ENCODE results near the gene NR3C1. TPM values are rescaled to one million over a fixed set of nuclear protein-coding genes. Genes with fewer than 3 reads are reported as not detected.

Gene NR3C1
- total RNA-seq, 1 donor from 2014 or later: 44.6 TPM

- H3K27me3 Mint-ChIP-seq (ENCODE audit: low read depth): no peaks in the 10 kb centered on the region
- TF ChIP-seq CTCF (IDR thresholded peaks at IDR 0.05): no peak
- peaks cover 10% of the 10 kb centered on the region for H3K36me3 Mint-ChIP-seq (ENCODE audit: low read depth)
- no peak overlapping the region for H3K27ac Mint-ChIP-seq (ENCODE audit: unreplicated experiment)
- peak overlapping the region; percentile 9 for H3K4me3 Mint-ChIP-seq (ENCODE audit: unreplicated experiment)
- no peaks in the 10 kb centered on the region for H3K9me3 Mint-ChIP-seq (ENCODE audit: low read depth)
- no peak for DNase-seq (ENCODE audit: low spot score)
- H3K4me1 Mint-ChIP-seq (ENCODE audit: low read depth): peaks cover 77% of the 10 kb centered on the region
Observed at GRCh38 chr5:143397302-143398052, 6.0 kb downstream of the NR3C1 start.

- TF ChIP-seq CTCF (IDR thresholded peaks at IDR 0.05): no peak
- no peak for DNase-seq (ENCODE audit: low spot score)
- H3K4me1 Mint-ChIP-seq (ENCODE audit: low read depth): peaks cover 68% of the 10 kb centered on the region
- no peaks in the 10 kb centered on the region for H3K27me3 Mint-ChIP-seq (ENCODE audit: low read depth)
- peak overlapping the region; percentile 27 for H3K4me3 Mint-ChIP-seq (ENCODE audit: unreplicated experiment)
- peak overlapping the region; percentile 68 for H3K27ac Mint-ChIP-seq (ENCODE audit: unreplicated experiment)
- H3K36me3 Mint-ChIP-seq (ENCODE audit: low read depth): peaks cover 10% of the 10 kb centered on the region
- H3K9me3 Mint-ChIP-seq (ENCODE audit: low read depth): no peaks in the 10 kb centered on the region
Observed at GRCh38 chr5:143396353-143396940, 7.0 kb downstream of the NR3C1 start.

GRCh38 chr5:143395638-143396352 lies 7.7 kb downstream of the NR3C1 start:
- Mint-ChIP-seq H3K27me3 (ENCODE audit: low read depth) (no peaks in the 10 kb centered on the region), H3K36me3 (ENCODE audit: low read depth) (peaks cover 10% of the 10 kb centered on the region), H3K27ac (ENCODE audit: unreplicated experiment) (peak overlapping the region; percentile 68), H3K9me3 (ENCODE audit: low read depth) (no peaks in the 10 kb centered on the region), H3K4me1 (ENCODE audit: low read depth) (peaks cover 64% of the 10 kb centered on the region), H3K4me3 (ENCODE audit: unreplicated experiment) (peak overlapping the region; percentile 27)
- TF ChIP-seq CTCF (IDR thresholded peaks at IDR 0.05): no peak
- DNase-seq (ENCODE audit: low spot score): no peak

- no peak overlapping the region for H3K4me3 Mint-ChIP-seq (ENCODE audit: unreplicated experiment)
- DNase-seq (ENCODE audit: low spot score): no peak
- TF ChIP-seq CTCF (IDR thresholded peaks at IDR 0.05): no peak
- no peak overlapping the region for H3K27ac Mint-ChIP-seq (ENCODE audit: unreplicated experiment)
- H3K27me3 Mint-ChIP-seq (ENCODE audit: low read depth): no peaks in the 10 kb centered on the region
- H3K4me1 Mint-ChIP-seq (ENCODE audit: low read depth): peaks cover 50% of the 10 kb centered on the region
- no peaks in the 10 kb centered on the region for H3K9me3 Mint-ChIP-seq (ENCODE audit: low read depth)
- H3K36me3 Mint-ChIP-seq (ENCODE audit: low read depth): no peaks in the 10 kb centered on the region
Observed at GRCh38 chr5:143393524-143393923, 10.0 kb downstream of the NR3C1 start.

GRCh38 chr5:143390941-143391340 lies 12.5 kb downstream of the NR3C1 start:
- H3K9me3 Mint-ChIP-seq (ENCODE audit: low read depth): peaks cover under 1% of the 10 kb centered on the region
- no peaks in the 10 kb centered on the region for H3K27me3 Mint-ChIP-seq (ENCODE audit: low read depth)
- DNase-seq (ENCODE audit: low spot score): no peak
- H3K4me1 Mint-ChIP-seq (ENCODE audit: low read depth): peaks cover 38% of the 10 kb centered on the region
- no peak for TF ChIP-seq CTCF (IDR thresholded peaks at IDR 0.05)
- no peak overlapping the region for H3K4me3 Mint-ChIP-seq (ENCODE audit: unreplicated experiment)
- H3K27ac Mint-ChIP-seq (ENCODE audit: unreplicated experiment): no peak overlapping the region
- peaks cover under 1% of the 10 kb centered on the region for H3K36me3 Mint-ChIP-seq (ENCODE audit: low read depth)

Measured in chondrocyte (in vitro differentiated cells).